MCF 10A (cell line): ENCODE results near the gene WDR27. TPM values are rescaled to one million over a fixed set of nuclear protein-coding genes. Genes with fewer than 3 reads are reported as not detected.

ENCODE experiments used
- BruUV-seq: library from RNA; stranded (reverse); fragments of 400-500 nt; replicated peaks from 2 replicates; lab custom pipeline; 2021; lab: Mats Ljungman, UMichigan
- CTCF ChIA-PET: fragments of 300-600 bp; sonication (Branson Sonifier 250); formaldehyde crosslinking; extraction: SDS; loops from one replicate; lab custom pipeline; 2021; ENCODE audit warnings: antibody characterized with exemption, inconsistent platforms; lab: Yijun Ruan, JAX
- POLR2A ChIA-PET: fragments of 300-600, 350-650 bp; sonication (Branson Sonifier 250); formaldehyde crosslinking; extraction: SDS; loops from one replicate; lab custom pipeline; 2020; ENCODE audit warnings: antibody characterized with exemption, inconsistent platforms; lab: Yijun Ruan, JAX
- DNase-seq: peaks from one replicate; pipeline ENCODE4 v3.0.0-alpha.2; 2018; ENCODE audit not compliant: unreplicated experiment
- H3K27ac Mint-ChIP-seq: one replicate; pipeline ENCODE4 v1.8.0; 2022; ENCODE audit warnings: mild to moderate bottlenecking, low read depth, mixed read lengths; ENCODE audit not compliant: unreplicated experiment
- H3K27me3 Mint-ChIP-seq: one replicate; pipeline ENCODE4 v1.8.0; 2022; ENCODE audit warnings: mixed read lengths; ENCODE audit not compliant: insufficient read depth, unreplicated experiment
- H3K36me3 Mint-ChIP-seq: one replicate; pipeline ENCODE4 v1.8.0; 2022; ENCODE audit warnings: mild to moderate bottlenecking, moderate library complexity, mixed read lengths; ENCODE audit not compliant: insufficient read depth, unreplicated experiment
- H3K4me1 Mint-ChIP-seq: one replicate; pipeline ENCODE4 v1.8.0; 2022; ENCODE audit warnings: mixed read lengths; ENCODE audit not compliant: insufficient read depth, unreplicated experiment
- H3K4me3 Mint-ChIP-seq: one replicate; pipeline ENCODE4 v1.8.0; 2022; ENCODE audit warnings: mild to moderate bottlenecking, moderate library complexity, mixed read lengths; ENCODE audit not compliant: unreplicated experiment
- H3K9me3 Mint-ChIP-seq: one replicate; pipeline ENCODE4 v1.8.0; 2022; ENCODE audit warnings: mixed read lengths; ENCODE audit not compliant: unreplicated experiment
- CTCF ChIP-seq: fragments of 200-600 bp; IDR thresholded peaks from one replicate; pipeline ENCODE4 v1.8.0; 2022; ENCODE audit warnings: antibody characterized with exemption, mild to moderate bottlenecking; ENCODE audit not compliant: unreplicated experiment
- intact Hi-C: fragments of 100-400 bp; cut with micrococcal nuclease; formaldehyde crosslinking; loops from 2 replicates; pipeline ENCODE4 v1.14.1; 2022
- total RNA-seq: library from RNA; stranded (reverse); gene quantifications from 2 replicates; pipeline ENCODE4 v1.2.3, GENCODE V29; 2022

Gene WDR27
- total RNA-seq, 1 experiment from 2014 or later, result 80.6 TPM

GRCh38 chr6:169641461-169642085 lies 60.3 kb downstream of the WDR27 start:
- H3K9me3 Mint-ChIP-seq, result no peaks in the 10 kb centered on the region
- ChIA-PET POLR2A (no interaction called here), CTCF (interaction anchor here (0.7 kb wide), 2 partner anchors 381 to 529 kb away, joined by 3 read pairs; no protein-coding TSS in a partner anchor)
- peaks cover 9% of the 10 kb centered on the region for H3K36me3 Mint-ChIP-seq
- intact Hi-C loops, result no loop called here
- TF ChIP-seq CTCF, result no peak
- H3K4me3 Mint-ChIP-seq, result no peak overlapping the region
- H3K27ac Mint-ChIP-seq, result no peak overlapping the region
- no peaks in the 10 kb centered on the region for H3K27me3 Mint-ChIP-seq
- no peaks in the 10 kb centered on the region for H3K4me1 Mint-ChIP-seq
- DNase-seq, result no peak
- BruUV-seq, result no TSS peak

- no peak for TF ChIP-seq CTCF
- H3K4me3 Mint-ChIP-seq, result no peak overlapping the region
- CTCF ChIA-PET, result interaction anchor here (0.7 kb wide), 1 partner anchor 380 kb away, joined by 3 read pairs; no protein-coding TSS in a partner anchor
- intact Hi-C loops, result no loop called here
- H3K9me3 Mint-ChIP-seq, result no peaks in the 10 kb centered on the region
- no peaks in the 10 kb centered on the region for H3K4me1 Mint-ChIP-seq
- peaks cover 9% of the 10 kb centered on the region for H3K36me3 Mint-ChIP-seq
- no peak for DNase-seq
- H3K27ac Mint-ChIP-seq, result no peak overlapping the region
- POLR2A ChIA-PET, result no interaction called here
- no peaks in the 10 kb centered on the region for H3K27me3 Mint-ChIP-seq
- BruUV-seq, result no TSS peak
Measured at GRCh38 chr6:169640983-169641382, 60.8 kb downstream of the WDR27 start.

GRCh38 chr6:169640351-169640852 lies 61.4 kb downstream of the WDR27 start:
- no peak for DNase-seq
- Mint-ChIP-seq H3K4me3 (no peak overlapping the region), H3K9me3 (no peaks in the 10 kb centered on the region), H3K36me3 (peaks cover 9% of the 10 kb centered on the region), H3K27me3 (no peaks in the 10 kb centered on the region), H3K4me1 (no peaks in the 10 kb centered on the region), H3K27ac (no peak overlapping the region)
- POLR2A ChIA-PET, result interaction anchor here (1.2 kb wide), 1 partner anchor 8 kb away, joined by 3 read pairs; no protein-coding TSS in a partner anchor
- TF ChIP-seq CTCF, result no peak
- CTCF ChIA-PET, result interaction anchor here (0.7 kb wide), 1 partner anchor 379 kb away, joined by 3 read pairs; no protein-coding TSS in a partner anchor
- intact Hi-C loops, result no loop called here
- no TSS peak for BruUV-seq

GRCh38 chr6:169639653-169640278 lies 62.1 kb downstream of the WDR27 start:
- intact Hi-C loops, result no loop called here
- Mint-ChIP-seq H3K27ac (no peak overlapping the region), H3K9me3 (no peaks in the 10 kb centered on the region), H3K4me3 (no peak overlapping the region), H3K4me1 (no peaks in the 10 kb centered on the region), H3K36me3 (peaks cover 9% of the 10 kb centered on the region), H3K27me3 (no peaks in the 10 kb centered on the region)
- DNase-seq, result no peak
- no TSS peak for BruUV-seq
- CTCF ChIA-PET, result no interaction called here
- POLR2A ChIA-PET, result interaction anchor here (1.2 kb wide), 1 partner anchor 9 kb away, joined by 3 read pairs; no protein-coding TSS in a partner anchor
- TF ChIP-seq CTCF, result no peak
